ENCODE results near the gene PLA2G7.

Gene PLA2G7

DNA sequence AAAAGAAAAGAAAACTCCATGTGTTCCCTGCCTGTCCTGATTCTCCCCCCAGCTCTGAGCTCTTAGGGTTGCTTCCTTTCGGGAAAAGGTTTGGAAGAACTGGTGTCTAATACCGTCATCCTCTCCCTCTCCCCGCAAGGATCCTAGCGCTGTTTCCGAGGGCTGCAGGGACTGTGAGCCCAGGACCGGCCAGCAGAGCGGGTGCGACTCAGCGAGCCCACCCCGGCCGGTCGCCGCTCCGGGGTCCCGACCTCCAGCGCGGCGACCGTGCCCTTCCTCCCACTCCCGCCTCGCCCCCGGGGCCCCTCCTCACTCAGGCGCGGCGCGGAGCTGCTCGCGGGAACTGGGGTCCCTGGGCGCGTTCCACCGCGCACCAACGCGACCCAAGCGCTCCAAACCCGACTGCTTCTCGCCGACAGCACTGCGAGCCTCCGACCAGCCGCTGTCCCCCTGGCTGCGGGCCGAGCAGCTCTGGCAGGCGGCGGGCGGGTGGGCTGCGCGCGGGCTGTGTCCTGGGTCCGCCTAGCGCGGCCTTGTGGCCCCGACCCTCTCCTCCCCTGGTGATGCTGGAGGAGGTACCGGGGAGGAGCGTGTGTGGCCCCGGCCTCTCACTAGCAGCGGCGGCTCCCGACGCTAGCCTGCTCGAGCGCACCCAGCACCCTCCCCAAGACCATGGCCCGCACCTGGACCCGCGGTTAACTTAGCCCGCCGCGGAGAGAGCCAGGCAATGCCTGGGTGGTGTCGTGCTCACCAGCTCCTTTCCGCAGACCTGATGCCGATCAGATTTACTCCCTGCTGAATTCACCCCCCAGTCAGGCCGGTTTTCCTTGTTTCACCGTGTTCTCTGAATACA lies at the start of gene PLA2G7:
TSS of gene PLA2G7 (minus strand) at position 509 of the 853 bp plus-strand sequence. CDS start 12,484 bp downstream, outside the sequence.
- Histone ChIP-seq H2AFZ (ENCODE audit: low read depth) (no peak within 1 kb of the TSS), H3K4me1 (ENCODE audit: low read depth, poor library complexity, severe bottlenecking) (no peaks in the 10 kb centered on the region), H3K27me3 (ENCODE audit: insufficient read depth, low read depth) (no peaks in the 10 kb centered on the region), H3K79me2 (ENCODE audit: insufficient read depth, low read depth) (no peaks in the 10 kb centered on the region), H4K20me1 (ENCODE audit: insufficient read depth) (no peaks in the 10 kb centered on the region), H3K4me3 (IDR thresholded peaks at IDR 0.05; ENCODE audit: insufficient read depth, low read depth, low read length) (no peak within 1 kb of the TSS), H3K9ac (no peak within 1 kb of the TSS), H3K27ac (no peak within 1 kb of the TSS), H3K36me3 (ENCODE audit: insufficient read depth) (no peaks in the 10 kb centered on the region), H3K4me2 (no peak within 1 kb of the TSS)
- TF ChIP-seq, protein P1, sequence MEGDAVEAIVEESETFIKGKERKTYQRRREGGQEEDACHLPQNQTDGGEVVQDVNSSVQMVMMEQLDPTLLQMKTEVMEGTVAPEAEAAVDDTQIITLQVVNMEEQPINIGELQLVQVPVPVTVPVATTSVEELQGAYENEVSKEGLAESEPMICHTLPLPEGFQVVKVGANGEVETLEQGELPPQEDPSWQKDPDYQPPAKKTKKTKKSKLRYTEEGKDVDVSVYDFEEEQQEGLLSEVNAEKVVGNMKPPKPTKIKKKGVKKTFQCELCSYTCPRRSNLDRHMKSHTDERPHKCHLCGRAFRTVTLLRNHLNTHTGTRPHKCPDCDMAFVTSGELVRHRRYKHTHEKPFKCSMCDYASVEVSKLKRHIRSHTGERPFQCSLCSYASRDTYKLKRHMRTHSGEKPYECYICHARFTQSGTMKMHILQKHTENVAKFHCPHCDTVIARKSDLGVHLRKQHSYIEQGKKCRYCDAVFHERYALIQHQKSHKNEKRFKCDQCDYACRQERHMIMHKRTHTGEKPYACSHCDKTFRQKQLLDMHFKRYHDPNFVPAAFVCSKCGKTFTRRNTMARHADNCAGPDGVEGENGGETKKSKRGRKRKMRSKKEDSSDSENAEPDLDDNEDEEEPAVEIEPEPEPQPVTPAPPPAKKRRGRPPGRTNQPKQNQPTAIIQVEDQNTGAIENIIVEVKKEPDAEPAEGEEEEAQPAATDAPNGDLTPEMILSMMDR (conservative IDR thresholded peaks at IDR 0.05; ENCODE audit: low read depth, low read length): no peak

DNA sequence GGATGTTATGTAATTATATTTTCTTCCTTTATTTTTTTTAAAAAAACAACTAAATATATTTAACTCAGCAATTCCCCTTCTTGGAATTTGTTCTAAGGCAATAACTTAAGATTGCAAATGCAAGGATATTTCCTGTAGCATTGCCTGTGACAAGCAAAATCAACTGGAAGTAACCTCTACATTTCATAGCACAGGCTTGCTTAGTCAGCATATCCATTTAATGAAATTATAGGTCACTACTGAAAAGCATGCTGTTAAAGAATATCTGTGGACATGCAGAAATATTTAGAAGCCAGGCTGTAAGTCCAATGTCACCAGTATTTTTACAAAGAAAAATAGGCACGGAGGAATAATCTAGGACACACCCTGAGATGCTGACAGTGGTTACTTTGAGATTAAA lies 49.4 kb upstream of the PLA2G7 start:
- no peak overlapping the region for H3K4me3 ChIP-seq (IDR thresholded peaks at IDR 0.05; ENCODE audit: insufficient read depth, low read depth, low read length)
- TF ChIP-seq, protein P1 (conservative IDR thresholded peaks at IDR 0.05; ENCODE audit: low read depth, low read length): no peak
- no peak overlapping the region for H3K9ac ChIP-seq
- no peak overlapping the region for H2AFZ ChIP-seq (ENCODE audit: low read depth)
- H3K4me1 ChIP-seq (ENCODE audit: low read depth, poor library complexity, severe bottlenecking): no peaks in the 10 kb centered on the region
- no peaks in the 10 kb centered on the region for H3K79me2 ChIP-seq (ENCODE audit: insufficient read depth, low read depth)
- no peaks in the 10 kb centered on the region for H3K27me3 ChIP-seq (ENCODE audit: insufficient read depth, low read depth)
- H3K27ac ChIP-seq: no peak overlapping the region
- H3K36me3 ChIP-seq (ENCODE audit: insufficient read depth): no peaks in the 10 kb centered on the region; the same call in 1 of the 2 replicates
- H4K20me1 ChIP-seq (ENCODE audit: insufficient read depth): no peaks in the 10 kb centered on the region
- H3K4me2 ChIP-seq: no peak overlapping the region

DNA sequence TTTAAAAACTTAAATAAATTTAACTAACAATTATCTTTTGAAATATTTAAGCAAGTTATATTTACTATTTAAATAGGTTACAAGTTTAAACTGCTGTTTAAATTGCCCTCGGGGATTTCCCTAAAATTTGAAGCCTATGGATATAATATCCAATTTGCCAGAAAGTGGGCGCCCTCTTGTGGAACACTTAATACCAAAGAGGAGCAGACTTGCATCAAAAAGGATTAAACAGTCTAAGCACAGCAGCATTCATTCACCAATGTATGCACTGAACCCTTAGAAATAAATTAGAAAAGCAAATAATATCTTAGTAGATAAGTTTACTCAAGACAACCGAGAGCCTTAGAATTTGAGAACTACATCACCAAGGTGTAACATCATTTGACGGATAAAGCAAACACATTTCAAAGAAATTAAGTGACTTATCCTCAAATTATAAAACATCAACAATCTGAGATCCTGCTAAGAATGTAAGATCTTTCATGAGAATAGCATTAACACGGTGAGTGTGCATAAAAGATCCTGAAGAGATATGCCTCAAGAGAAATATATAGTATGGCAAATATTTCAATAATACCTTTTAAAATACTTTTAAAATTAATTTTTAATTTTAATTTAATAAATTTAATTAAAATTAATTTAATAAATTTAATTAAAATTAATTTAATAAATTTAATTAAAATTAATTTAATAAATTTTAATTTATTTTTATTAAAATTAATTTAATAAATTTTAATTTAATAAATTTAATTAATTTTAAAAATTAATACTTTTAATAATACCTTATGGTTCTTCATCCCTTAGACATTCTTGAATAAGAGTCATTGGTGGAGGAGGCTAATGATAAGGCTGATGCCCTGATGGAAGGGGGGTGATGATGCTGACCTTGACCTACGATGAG lies 46.6 kb upstream of the PLA2G7 start:
- Histone ChIP-seq H3K79me2 (ENCODE audit: insufficient read depth, low read depth) (no peaks in the 10 kb centered on the region), H4K20me1 (ENCODE audit: insufficient read depth) (no peaks in the 10 kb centered on the region), H3K4me3 (IDR thresholded peaks at IDR 0.05; ENCODE audit: insufficient read depth, low read depth, low read length) (no peak overlapping the region), H3K9ac (no peak overlapping the region), H2AFZ (ENCODE audit: low read depth) (no peak overlapping the region), H3K4me2 (no peak overlapping the region), H3K4me1 (ENCODE audit: low read depth, poor library complexity, severe bottlenecking) (no peaks in the 10 kb centered on the region), H3K27me3 (ENCODE audit: insufficient read depth, low read depth) (no peaks in the 10 kb centered on the region), H3K27ac (no peak overlapping the region), H3K36me3 (ENCODE audit: insufficient read depth) (no peaks in the 10 kb centered on the region; the same call in 1 of the 2 replicates)
- TF ChIP-seq, protein P1 (conservative IDR thresholded peaks at IDR 0.05; ENCODE audit: low read depth, low read length): peak; percentile 83

DNA sequence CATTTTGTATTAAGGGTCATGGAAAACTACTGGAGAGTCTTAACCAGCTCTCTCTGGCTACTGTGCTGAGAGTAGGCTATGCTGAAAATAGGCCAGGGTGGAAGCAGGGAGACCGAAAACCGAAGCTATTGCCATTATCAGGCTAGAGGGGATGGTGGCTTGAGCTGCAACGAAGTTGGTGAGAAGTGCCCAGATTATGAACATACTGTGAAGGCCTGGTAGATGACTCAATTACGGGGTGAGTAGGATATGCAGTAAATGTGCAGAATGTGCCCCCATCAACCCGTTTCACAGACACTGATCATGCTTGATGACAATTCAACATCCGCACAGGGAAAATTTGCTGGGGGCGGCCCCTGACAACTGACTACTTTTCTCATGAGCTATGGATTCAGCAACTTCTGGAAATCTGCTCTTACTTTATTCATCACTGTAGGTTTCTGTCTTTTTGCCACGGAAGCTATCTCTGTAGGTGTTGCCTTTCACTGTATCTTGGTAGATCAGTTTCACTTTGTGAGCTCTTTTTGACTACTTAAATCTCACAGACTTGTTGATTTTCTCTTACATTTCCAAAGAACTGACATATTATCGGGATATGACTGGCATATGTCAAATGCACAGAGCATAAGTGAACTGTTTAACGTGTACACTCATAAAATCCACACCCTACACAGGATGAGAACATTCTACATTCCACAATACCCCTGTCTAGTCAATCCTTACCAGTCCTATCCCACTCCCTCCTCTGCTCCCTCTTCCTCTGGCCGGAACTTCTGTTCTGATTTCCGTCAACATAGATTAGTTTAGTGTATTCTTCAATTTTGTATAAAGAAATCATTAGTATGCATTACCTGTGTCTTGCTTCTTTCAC lies 42.5 kb upstream of the PLA2G7 start:
- H3K4me1 ChIP-seq (ENCODE audit: low read depth, poor library complexity, severe bottlenecking): no peaks in the 10 kb centered on the region
- no peaks in the 10 kb centered on the region for H3K36me3 ChIP-seq (ENCODE audit: insufficient read depth)
- no peaks in the 10 kb centered on the region for H3K27me3 ChIP-seq (ENCODE audit: insufficient read depth, low read depth)
- no peak overlapping the region for H3K4me3 ChIP-seq (IDR thresholded peaks at IDR 0.05; ENCODE audit: insufficient read depth, low read depth, low read length)
- H4K20me1 ChIP-seq (ENCODE audit: insufficient read depth): no peaks in the 10 kb centered on the region
- no peak overlapping the region for H2AFZ ChIP-seq (ENCODE audit: low read depth)
- H3K4me2 ChIP-seq: no peak overlapping the region
- no peak overlapping the region for H3K9ac ChIP-seq
- TF ChIP-seq, protein P1 (conservative IDR thresholded peaks at IDR 0.05; ENCODE audit: low read depth, low read length): no peak
- H3K79me2 ChIP-seq (ENCODE audit: insufficient read depth, low read depth): no peaks in the 10 kb centered on the region
- no peak overlapping the region for H3K27ac ChIP-seq
